Measurements from ENCODE around the gene COLEC12. TPM values are rescaled to one million over a fixed set of nuclear protein-coding genes. Genes with fewer than 3 reads are reported as not detected.

COLEC12 gene
- total and polyA plus RNA-seq, 10 of the 15 experiments (the other 5 are each of a cell fraction or from before 2014, with no cell fraction given): 0.04 to 0.05 TPM; not detected in 8

DNA sequence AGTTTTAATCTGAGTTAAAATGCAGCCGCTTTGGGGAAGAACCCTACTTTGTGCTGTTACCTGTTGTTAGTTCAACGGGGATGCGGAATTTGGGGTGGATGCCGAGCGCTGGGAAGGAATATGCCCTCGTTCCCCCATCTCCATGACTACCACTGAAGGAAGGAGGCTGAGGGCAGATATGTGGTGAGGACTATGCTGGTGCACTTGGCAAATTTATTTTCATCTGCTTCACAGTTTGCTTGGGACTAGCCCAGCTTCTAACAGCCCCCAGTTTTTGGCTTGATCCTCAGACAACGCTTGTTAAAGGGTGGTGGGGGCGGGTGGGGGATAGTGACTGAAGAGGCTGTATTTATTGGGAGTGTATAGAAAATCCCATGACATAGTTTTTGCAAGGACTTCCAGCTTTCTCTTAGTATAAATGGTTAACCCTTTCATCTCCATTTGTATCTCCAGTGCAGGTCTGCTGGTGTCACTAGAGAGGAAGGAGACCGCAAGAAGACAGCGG is 100.8 kb downstream of the COLEC12 start (continued):
- TF ChIP-seq, protein P1, sequence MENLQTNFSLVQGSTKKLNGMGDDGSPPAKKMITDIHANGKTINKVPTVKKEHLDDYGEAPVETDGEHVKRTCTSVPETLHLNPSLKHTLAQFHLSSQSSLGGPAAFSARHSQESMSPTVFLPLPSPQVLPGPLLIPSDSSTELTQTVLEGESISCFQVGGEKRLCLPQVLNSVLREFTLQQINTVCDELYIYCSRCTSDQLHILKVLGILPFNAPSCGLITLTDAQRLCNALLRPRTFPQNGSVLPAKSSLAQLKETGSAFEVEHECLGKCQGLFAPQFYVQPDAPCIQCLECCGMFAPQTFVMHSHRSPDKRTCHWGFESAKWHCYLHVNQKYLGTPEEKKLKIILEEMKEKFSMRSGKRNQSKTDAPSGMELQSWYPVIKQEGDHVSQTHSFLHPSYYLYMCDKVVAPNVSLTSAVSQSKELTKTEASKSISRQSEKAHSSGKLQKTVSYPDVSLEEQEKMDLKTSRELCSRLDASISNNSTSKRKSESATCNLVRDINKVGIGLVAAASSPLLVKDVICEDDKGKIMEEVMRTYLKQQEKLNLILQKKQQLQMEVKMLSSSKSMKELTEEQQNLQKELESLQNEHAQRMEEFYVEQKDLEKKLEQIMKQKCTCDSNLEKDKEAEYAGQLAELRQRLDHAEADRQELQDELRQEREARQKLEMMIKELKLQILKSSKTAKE (IDR thresholded peaks at IDR 0.05; ENCODE audit: low read depth, poor library complexity, severe bottlenecking): no peak
- TF ChIP-seq ZNF24 (IDR thresholded peaks at IDR 0.05) (no peak), MEF2A (IDR thresholded peaks at IDR 0.05; ENCODE audit: insufficient read depth, low read depth, low read length) (no peak)
- TF ChIP-seq, protein P2, sequence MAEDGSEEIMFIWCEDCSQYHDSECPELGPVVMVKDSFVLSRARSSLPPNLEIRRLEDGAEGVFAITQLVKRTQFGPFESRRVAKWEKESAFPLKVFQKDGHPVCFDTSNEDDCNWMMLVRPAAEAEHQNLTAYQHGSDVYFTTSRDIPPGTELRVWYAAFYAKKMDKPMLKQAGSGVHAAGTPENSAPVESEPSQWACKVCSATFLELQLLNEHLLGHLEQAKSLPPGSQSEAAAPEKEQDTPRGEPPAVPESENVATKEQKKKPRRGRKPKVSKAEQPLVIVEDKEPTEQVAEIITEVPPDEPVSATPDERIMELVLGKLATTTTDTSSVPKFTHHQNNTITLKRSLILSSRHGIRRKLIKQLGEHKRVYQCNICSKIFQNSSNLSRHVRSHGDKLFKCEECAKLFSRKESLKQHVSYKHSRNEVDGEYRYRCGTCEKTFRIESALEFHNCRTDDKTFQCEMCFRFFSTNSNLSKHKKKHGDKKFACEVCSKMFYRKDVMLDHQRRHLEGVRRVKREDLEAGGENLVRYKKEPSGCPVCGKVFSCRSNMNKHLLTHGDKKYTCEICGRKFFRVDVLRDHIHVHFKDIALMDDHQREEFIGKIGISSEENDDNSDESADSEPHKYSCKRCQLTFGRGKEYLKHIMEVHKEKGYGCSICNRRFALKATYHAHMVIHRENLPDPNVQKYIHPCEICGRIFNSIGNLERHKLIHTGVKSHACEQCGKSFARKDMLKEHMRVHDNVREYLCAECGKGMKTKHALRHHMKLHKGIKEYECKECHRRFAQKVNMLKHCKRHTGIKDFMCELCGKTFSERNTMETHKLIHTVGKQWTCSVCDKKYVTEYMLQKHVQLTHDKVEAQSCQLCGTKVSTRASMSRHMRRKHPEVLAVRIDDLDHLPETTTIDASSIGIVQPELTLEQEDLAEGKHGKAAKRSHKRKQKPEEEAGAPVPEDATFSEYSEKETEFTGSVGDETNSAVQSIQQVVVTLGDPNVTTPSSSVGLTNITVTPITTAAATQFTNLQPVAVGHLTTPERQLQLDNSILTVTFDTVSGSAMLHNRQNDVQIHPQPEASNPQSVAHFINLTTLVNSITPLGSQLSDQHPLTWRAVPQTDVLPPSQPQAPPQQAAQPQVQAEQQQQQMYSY (CRISPR knock-in tag; IDR thresholded peaks at IDR 0.05): no peak

DNA sequence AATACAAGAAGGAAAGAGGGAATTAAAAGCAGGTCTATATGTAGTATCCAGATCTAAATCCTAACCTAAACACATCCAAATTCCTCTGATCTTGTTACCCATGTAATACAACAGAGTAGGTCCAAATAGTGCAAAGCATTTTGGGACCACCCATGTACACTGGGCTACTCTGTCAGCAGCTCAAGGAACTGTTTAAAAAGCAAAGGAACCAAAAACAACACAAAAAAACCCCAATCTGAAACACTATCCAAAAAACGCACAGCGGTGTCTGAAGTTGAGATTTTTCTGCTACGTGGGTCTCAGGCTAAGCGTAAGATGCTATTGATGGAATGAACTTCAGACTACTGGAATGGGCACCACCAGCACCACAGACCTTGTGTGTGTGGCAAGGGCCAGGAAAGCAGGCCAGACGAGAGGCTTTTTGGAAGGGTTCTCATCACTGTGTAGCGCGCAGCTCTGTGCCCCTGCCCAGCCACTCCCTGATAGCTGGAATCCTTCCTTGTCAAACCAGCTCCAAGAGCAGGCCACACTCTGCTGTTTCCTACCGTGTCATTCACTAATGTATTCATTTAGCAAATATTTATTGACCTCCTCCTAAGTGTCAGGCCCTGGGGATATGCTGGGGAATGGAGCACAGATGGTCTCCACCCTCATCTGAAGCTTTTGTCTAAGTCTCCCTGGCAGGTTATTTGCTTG is 101.4 kb downstream of the COLEC12 start:
- no peaks in the 10 kb centered on the region for H4K20me1 ChIP-seq (ENCODE audit: control insufficient read depth, insufficient read depth)
- no peaks in the 10 kb centered on the region for H3K36me3 ChIP-seq (ENCODE audit: control insufficient read depth in 2 of 2, insufficient read depth in 2 of 2, low read length in 1 of 2)
- no TSS peak for BruUV-seq (replicated peaks)
- H3K4me3 ChIP-seq: no peak overlapping the region
- no peaks in the 10 kb centered on the region for H3K4me1 ChIP-seq (ENCODE audit: control insufficient read depth, insufficient read depth, low read length)
- in situ Hi-C loops (cut with MboI) (no loop called here), intact Hi-C loops (cut with micrococcal nuclease; ENCODE audit: unreplicated experiment) (no loop called here)
- H3K79me2 ChIP-seq (ENCODE audit: control insufficient read depth, insufficient read depth, low read length): no peaks in the 10 kb centered on the region
- H3K9ac ChIP-seq (ENCODE audit: control insufficient read depth, insufficient read depth, low read length): no peak overlapping the region
- ChIA-PET RAD21 (ENCODE audit: unreplicated experiment) (no interaction called here), POLR2A (interaction anchor here (0.7 kb wide), 1 partner anchor 11 kb away, joined by 3 read pairs; no protein-coding TSS in a partner anchor), SMC1A (ENCODE audit: uncharacterized antibody, unreplicated experiment) (no interaction called here), CTCF (no interaction called here)
- no peak for ATAC-seq
- no peaks in the 10 kb centered on the region; a peak in 1 of 4 replicates for H3K27me3 ChIP-seq (replicated peaks in 1 of 2; ENCODE audit: control insufficient read depth in 2 of 2, insufficient read depth in 2 of 2, low read length in 1 of 2)
- no peak overlapping the region for H2AFZ ChIP-seq (ENCODE audit: control insufficient read depth, low read depth, low read length)
- H3K9me3 ChIP-seq (replicated peaks; ENCODE audit: control insufficient read depth, insufficient read depth, low read length): no peaks in the 10 kb centered on the region; the same call in 2 of the 3 replicates
- FAIRE-seq: no peak
- WGBS (ENCODE audit: insufficient coverage, insufficient replicate concordance, low lambda C conversion rate, missing lambda C conversion rate): 23% methylated on average over 8 of the region's 8 CpGs
- no peak for DNase-seq (ENCODE audit: low read depth, low spot score)
- H3K4me2 ChIP-seq (ENCODE audit: control insufficient read depth, insufficient read depth): no peak overlapping the region
- no peak overlapping the region for H3K27ac ChIP-seq (ENCODE audit: control insufficient read depth, insufficient read depth)
- TF ChIP-seq SMARCA5 (IDR thresholded peaks at IDR 0.05): no peak
- no peak for TF ChIP-seq NFIC (IDR thresholded peaks at IDR 0.05; ENCODE audit: low read depth, low read length)
- no peak for TF ChIP-seq HDAC2 (IDR thresholded peaks at IDR 0.05)
- TF ChIP-seq SPI1 (IDR thresholded peaks at IDR 0.05; ENCODE audit: borderline replicate concordance, insufficient read depth, low read depth, low read length): no peak
- no peak for TF ChIP-seq PAX8 (IDR thresholded peaks at IDR 0.05)
- TF ChIP-seq, protein P3, sequence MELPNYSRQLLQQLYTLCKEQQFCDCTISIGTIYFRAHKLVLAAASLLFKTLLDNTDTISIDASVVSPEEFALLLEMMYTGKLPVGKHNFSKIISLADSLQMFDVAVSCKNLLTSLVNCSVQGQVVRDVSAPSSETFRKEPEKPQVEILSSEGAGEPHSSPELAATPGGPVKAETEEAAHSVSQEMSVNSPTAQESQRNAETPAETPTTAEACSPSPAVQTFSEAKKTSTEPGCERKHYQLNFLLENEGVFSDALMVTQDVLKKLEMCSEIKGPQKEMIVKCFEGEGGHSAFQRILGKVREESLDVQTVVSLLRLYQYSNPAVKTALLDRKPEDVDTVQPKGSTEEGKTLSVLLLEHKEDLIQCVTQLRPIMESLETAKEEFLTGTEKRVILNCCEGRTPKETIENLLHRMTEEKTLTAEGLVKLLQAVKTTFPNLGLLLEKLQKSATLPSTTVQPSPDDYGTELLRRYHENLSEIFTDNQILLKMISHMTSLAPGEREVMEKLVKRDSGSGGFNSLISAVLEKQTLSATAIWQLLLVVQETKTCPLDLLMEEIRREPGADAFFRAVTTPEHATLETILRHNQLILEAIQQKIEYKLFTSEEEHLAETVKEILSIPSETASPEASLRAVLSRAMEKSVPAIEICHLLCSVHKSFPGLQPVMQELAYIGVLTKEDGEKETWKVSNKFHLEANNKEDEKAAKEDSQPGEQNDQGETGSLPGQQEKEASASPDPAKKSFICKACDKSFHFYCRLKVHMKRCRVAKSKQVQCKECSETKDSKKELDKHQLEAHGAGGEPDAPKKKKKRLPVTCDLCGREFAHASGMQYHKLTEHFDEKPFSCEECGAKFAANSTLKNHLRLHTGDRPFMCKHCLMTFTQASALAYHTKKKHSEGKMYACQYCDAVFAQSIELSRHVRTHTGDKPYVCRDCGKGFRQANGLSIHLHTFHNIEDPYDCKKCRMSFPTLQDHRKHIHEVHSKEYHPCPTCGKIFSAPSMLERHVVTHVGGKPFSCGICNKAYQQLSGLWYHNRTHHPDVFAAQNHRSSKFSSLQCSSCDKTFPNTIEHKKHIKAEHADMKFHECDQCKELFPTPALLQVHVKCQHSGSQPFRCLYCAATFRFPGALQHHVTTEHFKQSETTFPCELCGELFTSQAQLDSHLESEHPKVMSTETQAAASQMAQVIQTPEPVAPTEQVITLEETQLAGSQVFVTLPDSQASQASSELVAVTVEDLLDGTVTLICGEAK (IDR thresholded peaks at IDR 0.05; ENCODE audit: borderline replicate concordance): no peak
- no peak for TF ChIP-seq RBBP5 (conservative IDR thresholded peaks at IDR 0.05)
- TF ChIP-seq, protein P4, sequence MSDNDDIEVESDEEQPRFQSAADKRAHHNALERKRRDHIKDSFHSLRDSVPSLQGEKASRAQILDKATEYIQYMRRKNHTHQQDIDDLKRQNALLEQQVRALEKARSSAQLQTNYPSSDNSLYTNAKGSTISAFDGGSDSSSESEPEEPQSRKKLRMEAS (IDR thresholded peaks at IDR 0.05; ENCODE audit: low read depth, low read length): no peak

All from GM12878 (cell line).